Measurements from ENCODE around the gene PTK7. TPM values are rescaled to one million over a fixed set of nuclear protein-coding genes. Genes with fewer than 3 reads are reported as not detected.

PTK7 gene
- total RNA-seq, 4 donors from 2014 or later = 6.8 to 10.8 (median 8.0) TPM

DNA sequence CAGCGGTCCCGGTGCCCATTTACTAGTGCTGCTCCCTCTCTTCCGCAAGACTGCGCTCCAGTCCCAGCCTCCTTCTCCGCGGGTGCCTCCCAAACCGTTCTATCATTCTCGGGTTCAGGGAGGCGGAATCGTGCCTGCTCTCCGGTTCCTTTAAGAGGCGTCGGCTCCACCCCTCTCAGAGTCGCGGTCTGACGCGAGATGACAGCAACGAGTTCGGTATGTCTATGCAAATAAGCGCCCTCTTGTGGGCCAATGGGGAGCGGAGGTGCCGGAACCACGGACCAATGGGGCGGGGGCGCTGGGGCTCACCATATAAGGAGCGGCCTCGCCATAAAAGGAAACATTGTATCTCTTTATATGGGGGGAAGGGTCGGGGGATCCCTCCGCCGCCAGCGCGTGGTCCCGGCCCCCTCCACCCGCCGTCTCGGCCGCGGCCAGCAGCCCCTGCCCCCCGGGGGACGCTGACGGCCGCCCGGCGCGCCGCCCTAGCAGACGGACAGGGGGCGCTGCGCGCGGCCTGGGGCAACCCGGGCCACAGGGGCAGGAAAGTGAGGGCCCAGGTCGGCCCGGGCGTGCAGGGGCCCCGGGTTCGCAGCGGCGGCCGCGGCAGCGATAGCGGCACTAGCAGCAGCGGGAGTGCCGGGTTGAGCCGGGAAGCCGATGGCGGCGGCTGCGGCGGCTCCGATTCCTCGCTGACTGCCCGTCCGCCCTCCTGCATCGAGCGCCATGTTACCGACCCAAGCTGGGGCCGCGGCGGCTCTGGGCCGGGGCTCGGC, 95.0 kb downstream of the PTK7 start, which contains the start of gene SRF:
Gene SRF (plus strand): TSS at position 339 of the 776 bp plus-strand sequence. CDS start 388 bp downstream, at position 727.
- intact Hi-C loops (cut with DNase I) = loop anchor here (10.0 kb wide), 1 partner anchor 344 kb away; the partner anchor contains the start of genes LRRC73, POLR1C and YIPF3
- peak; percentile 70 for TF ChIP-seq POLR2A (IDR thresholded peaks at IDR 0.05; ENCODE audit: low read depth)
- peak; percentile 91 to 94 for TF ChIP-seq POLR2AphosphoS5 (IDR thresholded peaks at IDR 0.05)
- no peak for TF ChIP-seq EP300 (IDR thresholded peaks at IDR 0.05)
- TF ChIP-seq, protein P1, sequence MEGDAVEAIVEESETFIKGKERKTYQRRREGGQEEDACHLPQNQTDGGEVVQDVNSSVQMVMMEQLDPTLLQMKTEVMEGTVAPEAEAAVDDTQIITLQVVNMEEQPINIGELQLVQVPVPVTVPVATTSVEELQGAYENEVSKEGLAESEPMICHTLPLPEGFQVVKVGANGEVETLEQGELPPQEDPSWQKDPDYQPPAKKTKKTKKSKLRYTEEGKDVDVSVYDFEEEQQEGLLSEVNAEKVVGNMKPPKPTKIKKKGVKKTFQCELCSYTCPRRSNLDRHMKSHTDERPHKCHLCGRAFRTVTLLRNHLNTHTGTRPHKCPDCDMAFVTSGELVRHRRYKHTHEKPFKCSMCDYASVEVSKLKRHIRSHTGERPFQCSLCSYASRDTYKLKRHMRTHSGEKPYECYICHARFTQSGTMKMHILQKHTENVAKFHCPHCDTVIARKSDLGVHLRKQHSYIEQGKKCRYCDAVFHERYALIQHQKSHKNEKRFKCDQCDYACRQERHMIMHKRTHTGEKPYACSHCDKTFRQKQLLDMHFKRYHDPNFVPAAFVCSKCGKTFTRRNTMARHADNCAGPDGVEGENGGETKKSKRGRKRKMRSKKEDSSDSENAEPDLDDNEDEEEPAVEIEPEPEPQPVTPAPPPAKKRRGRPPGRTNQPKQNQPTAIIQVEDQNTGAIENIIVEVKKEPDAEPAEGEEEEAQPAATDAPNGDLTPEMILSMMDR (IDR thresholded peaks at IDR 0.05) = peak; percentile 65 to 91 (median 82)
- H3K4me1 ChIP-seq = peaks cover 33 to 43% (median 41%) of the 10 kb centered on the region in 4 donors
- WGBS = under 1% methylated on average over 47 of the region's 83 CpGs
- H3K27me3 ChIP-seq = no peaks in the 10 kb centered on the region
- peak within 1 kb of the TSS; percentile 98 to 100 (median 99) for H3K27ac ChIP-seq (replicated peaks in 1 of 4)
- no peaks in the 10 kb centered on the region for H3K9me3 ChIP-seq
- peak within 1 kb of the TSS; percentile 88 to 96 (median 96) for H3K4me3 ChIP-seq
- peaks cover 9 to 12% (median 10%) of the 10 kb centered on the region in 4 donors for H3K36me3 ChIP-seq
- peak; percentile 100 for DNase-seq (ENCODE audit: extremely low spot score)

- DNase-seq (ENCODE audit: extremely low spot score) = no peak
- Histone ChIP-seq H3K27ac (replicated peaks in 1 of 4) (peak overlapping the region; percentile 98 to 100 (median 99)), H3K27me3 (no peaks in the 10 kb centered on the region), H3K4me1 (peaks cover 35 to 49% (median 45%) of the 10 kb centered on the region in 4 donors), H3K36me3 (peaks cover 15 to 18% (median 16%) of the 10 kb centered on the region in 4 donors), H3K9me3 (no peaks in the 10 kb centered on the region), H3K4me3 (peak overlapping the region; percentile 88 to 96 (median 96))
- WGBS = no CpG with 5 or more reads among the region's 57 CpGs
- TF ChIP-seq POLR2A (IDR thresholded peaks at IDR 0.05; ENCODE audit: low read depth) (no peak), POLR2AphosphoS5 (IDR thresholded peaks at IDR 0.05) (no peak), EP300 (IDR thresholded peaks at IDR 0.05) (no peak)
- TF ChIP-seq, protein P1 (IDR thresholded peaks at IDR 0.05) = no peak
- intact Hi-C loops (cut with DNase I) = loop anchor here (10.0 kb wide), 1 partner anchor 343 kb away; the partner anchor contains the start of genes LRRC73, POLR1C and YIPF3
These were observed 95.6 kb downstream of the PTK7 start for GRCh38 chr6:43171707-43172103.

GRCh38 chr6:43172104-43173007, 96.2 kb downstream of the PTK7 start:
- Histone ChIP-seq H3K27ac (replicated peaks in 1 of 4) (peak overlapping the region; percentile 98 to 100 (median 99)), H3K4me3 (peak overlapping the region; percentile 88 to 96 (median 96)), H3K9me3 (no peaks in the 10 kb centered on the region), H3K36me3 (peaks cover 18 to 24% (median 20%) of the 10 kb centered on the region in 4 donors), H3K4me1 (peaks cover 35 to 50% (median 46%) of the 10 kb centered on the region in 4 donors), H3K27me3 (no peaks in the 10 kb centered on the region)
- no peak for DNase-seq (ENCODE audit: extremely low spot score)
- intact Hi-C loops (cut with DNase I) = loop anchor here (10.0 kb wide), 1 partner anchor 342 kb away; the partner anchor contains the start of genes LRRC73, POLR1C and YIPF3
- TF ChIP-seq POLR2A (IDR thresholded peaks at IDR 0.05; ENCODE audit: low read depth) (no peak), POLR2AphosphoS5 (IDR thresholded peaks at IDR 0.05) (peak; percentile 34 to 39), EP300 (IDR thresholded peaks at IDR 0.05) (no peak)
- TF ChIP-seq, protein P1 (IDR thresholded peaks at IDR 0.05) = no peak
- 2% methylated on average over 37 of the region's 46 CpGs for WGBS

DNA sequence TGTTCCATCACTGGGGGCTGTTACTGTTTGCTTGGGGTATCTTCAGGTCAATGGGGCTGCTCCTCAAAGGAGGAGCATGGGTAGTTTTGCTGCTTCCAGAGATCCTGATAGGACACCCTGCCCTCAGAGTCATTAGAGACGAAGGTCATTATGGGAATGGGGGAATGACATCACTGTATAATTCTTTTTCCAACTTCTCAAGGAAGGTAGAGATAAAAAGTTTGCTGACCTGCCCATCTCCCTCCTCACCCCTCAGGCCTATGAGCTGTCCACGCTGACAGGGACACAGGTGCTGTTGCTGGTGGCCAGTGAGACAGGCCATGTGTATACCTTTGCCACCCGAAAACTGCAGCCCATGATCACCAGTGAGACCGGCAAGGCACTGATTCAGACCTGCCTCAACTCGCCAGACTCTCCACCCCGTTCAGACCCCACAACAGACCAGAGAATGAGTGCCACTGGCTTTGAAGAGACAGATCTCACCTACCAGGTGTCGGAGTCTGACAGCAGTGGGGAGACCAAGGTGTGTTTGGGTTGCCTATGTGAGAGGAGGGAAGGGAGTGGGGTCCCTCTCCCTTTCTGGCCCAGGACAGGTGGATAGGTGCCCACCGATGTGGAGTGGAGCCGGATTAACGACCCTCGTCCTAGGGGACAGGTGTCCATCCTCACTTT, 97.6 kb downstream of the PTK7 start:
- Histone ChIP-seq H3K27ac (replicated peaks in 1 of 4) (peak overlapping the region; percentile 98 to 100 (median 99)), H3K27me3 (no peaks in the 10 kb centered on the region), H3K36me3 (peaks cover 28 to 37% (median 32%) of the 10 kb centered on the region in 4 donors), H3K9me3 (no peaks in the 10 kb centered on the region), H3K4me3 (peak overlapping the region; percentile 88 to 96 (median 96)), H3K4me1 (peaks cover 35 to 60% (median 53%) of the 10 kb centered on the region in 4 donors)
- no peak for TF ChIP-seq EP300 (IDR thresholded peaks at IDR 0.05)
- no peak for TF ChIP-seq POLR2AphosphoS5 (IDR thresholded peaks at IDR 0.05)
- no peak for TF ChIP-seq POLR2A (IDR thresholded peaks at IDR 0.05; ENCODE audit: low read depth)
- TF ChIP-seq, protein P1 (IDR thresholded peaks at IDR 0.05) = no peak
- 22% methylated on average over 5 of the region's 11 CpGs for WGBS
- DNase-seq (ENCODE audit: extremely low spot score) = no peak
- intact Hi-C loops (cut with DNase I) = loop anchor here (10.0 kb wide), 1 partner anchor 341 kb away; the partner anchor contains the start of genes LRRC73, POLR1C and YIPF3
